VCaP (cell line): ENCODE measurements around the gene KLHL21.

Source experiments
- H3K27ac ChIP-seq: fragments of 450-650 bp; 2 replicates; pipeline ENCODE4 v1.5.1; 2017
- TF ChIP-seq, protein P1 (sequence below): fragments of 450-650 bp; conservative IDR thresholded peaks from 2 replicates; pipeline ENCODE4 v1.5.1; 2017; ENCODE audit warnings: mild to moderate bottlenecking, moderate library complexity

KLHL21 gene

DNA sequence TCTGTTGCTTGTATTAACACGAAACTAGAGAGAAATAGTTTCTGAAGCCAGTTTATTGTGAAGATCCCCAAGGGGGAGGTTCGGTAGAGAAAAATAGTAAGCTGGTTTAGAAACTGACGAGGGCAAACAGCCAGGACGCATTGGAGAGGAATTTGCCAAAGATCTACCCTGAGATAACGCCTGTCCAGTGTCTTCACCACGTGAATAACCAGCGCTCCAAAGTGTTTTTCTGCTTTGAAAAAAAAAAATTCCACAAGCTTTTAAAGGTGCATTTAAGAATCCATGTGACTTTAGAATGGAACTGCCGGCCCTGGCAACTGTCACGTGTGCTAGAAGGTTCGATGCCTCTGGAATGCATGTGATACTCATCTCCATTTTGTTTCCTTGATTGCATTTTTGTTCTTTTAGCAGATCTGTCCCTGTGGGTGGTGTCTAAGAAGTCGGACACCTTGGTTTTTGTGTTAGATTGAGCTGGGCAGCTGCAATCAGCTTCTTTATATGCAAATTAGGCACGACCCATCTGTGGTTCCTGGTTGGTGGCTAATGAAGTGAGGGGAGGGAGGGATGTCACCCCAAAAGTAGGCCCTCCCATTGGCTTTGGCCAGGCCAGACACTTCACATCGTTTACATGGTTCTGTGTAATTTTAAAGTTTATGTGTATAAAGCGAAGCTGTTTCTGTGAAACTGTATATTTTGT, 20.7 kb upstream of the KLHL21 start:
- TF ChIP-seq, protein P1, sequence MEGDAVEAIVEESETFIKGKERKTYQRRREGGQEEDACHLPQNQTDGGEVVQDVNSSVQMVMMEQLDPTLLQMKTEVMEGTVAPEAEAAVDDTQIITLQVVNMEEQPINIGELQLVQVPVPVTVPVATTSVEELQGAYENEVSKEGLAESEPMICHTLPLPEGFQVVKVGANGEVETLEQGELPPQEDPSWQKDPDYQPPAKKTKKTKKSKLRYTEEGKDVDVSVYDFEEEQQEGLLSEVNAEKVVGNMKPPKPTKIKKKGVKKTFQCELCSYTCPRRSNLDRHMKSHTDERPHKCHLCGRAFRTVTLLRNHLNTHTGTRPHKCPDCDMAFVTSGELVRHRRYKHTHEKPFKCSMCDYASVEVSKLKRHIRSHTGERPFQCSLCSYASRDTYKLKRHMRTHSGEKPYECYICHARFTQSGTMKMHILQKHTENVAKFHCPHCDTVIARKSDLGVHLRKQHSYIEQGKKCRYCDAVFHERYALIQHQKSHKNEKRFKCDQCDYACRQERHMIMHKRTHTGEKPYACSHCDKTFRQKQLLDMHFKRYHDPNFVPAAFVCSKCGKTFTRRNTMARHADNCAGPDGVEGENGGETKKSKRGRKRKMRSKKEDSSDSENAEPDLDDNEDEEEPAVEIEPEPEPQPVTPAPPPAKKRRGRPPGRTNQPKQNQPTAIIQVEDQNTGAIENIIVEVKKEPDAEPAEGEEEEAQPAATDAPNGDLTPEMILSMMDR, result no peak
- H3K27ac ChIP-seq, result peak overlapping the region; percentile 96

DNA sequence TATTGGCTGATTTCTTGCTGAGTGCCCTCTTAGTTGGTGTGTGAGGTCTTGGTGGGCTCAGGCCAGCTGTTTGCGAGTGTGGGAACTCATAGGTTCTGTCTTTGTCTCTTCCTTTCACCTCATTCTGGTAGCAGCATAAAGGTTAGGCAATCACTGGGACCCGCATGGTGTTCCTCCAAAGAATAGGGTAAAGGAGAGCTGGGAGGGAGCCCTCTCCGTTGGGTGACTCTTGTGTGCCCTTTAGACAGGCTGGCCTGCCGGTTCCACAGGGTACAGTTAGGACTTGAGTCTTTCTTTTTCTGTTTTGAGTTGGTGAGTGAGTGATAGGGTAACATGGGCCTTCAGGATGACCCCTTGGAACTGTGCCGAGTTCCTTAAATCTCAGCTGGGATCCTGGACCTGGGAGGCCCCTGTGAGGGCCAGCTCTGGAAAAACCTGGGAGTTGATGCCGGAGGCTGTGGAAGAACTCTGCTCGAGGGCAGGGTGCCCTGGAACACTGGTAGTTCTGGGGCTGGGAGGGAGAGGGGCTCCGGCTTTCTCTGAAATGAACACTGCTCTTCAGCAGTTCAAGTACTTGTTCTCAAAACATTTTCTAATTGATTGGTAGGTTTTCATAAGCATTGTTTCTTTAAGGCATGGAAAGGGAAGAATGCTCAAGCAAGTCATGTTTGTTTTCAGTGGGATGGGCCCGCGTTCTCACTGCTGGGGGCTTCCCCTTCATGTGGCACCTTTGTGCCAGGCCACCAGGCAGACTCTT, 19.9 kb upstream of the KLHL21 start:
- TF ChIP-seq, protein P1, result no peak
- peak overlapping the region; percentile 96 for H3K27ac ChIP-seq

DNA sequence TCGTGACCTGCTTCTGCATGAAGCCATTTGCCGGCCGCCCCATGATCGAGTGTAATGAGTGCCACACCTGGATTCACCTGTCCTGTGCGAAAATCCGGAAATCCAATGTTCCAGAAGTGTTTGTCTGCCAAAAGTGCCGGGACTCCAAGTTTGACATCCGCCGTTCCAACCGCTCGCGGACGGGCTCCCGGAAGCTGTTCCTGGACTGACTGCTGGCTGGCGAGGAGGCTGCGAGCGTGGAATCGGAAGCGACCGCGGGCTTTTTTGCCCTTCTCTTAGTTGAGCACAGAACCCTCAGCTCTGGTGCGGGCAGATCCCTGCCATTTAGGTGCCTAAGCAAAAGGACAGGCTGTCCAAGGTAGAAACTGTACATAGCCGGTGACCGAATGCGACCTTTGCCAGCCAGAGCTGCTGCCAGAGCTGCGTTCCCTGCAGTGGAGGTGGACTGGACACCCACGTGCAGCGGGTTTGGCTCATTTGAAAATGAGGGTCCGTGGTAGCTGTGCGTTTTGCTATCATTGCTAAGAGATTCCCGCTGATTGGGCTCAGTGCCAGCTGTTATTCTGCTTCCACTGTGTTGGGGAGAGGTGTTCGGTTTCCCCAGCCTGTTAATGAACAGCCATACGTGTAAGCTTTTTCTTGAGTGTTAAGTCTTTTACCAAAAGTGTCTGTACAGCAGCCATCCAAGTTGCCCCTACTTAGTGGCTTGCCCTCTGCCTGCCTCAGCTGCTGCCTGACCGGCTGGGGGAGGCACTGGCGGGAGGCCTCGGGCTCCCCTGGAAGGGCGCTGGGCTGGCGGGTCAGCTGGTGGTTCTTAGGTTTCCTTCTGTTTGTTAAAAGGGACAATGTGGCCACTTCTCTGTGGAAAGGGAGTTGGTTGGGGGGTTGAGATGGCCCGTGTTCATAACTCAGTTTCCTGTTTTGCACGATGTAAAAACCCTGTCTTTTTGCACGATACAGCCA, 19.0 kb upstream of the KLHL21 start:
- H3K27ac ChIP-seq, result peak overlapping the region; percentile 96; the same call in 1 of the 2 replicates
- TF ChIP-seq, protein P1, result no peak

DNA sequence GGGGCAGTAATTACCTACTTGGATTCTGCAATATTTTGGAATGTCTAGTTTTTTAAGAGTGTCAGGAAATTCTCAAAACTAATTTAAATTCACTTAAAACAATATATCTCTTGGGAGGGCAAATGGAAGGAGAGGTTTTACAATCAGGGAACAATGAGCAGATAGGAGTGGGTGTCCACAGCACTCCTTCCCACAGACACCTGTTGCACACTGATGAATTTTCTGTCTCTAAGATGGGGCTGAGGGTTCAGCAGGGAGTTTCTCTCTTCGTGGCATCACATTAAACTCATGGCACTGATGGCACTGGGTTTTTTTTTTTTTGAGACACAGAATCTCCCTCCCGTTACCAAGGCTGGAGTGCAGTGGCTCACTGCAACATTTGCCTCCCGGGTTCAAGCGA, 16.4 kb upstream of the KLHL21 start:
- H3K27ac ChIP-seq, result no peak overlapping the region
- TF ChIP-seq, protein P1, result no peak

DNA sequence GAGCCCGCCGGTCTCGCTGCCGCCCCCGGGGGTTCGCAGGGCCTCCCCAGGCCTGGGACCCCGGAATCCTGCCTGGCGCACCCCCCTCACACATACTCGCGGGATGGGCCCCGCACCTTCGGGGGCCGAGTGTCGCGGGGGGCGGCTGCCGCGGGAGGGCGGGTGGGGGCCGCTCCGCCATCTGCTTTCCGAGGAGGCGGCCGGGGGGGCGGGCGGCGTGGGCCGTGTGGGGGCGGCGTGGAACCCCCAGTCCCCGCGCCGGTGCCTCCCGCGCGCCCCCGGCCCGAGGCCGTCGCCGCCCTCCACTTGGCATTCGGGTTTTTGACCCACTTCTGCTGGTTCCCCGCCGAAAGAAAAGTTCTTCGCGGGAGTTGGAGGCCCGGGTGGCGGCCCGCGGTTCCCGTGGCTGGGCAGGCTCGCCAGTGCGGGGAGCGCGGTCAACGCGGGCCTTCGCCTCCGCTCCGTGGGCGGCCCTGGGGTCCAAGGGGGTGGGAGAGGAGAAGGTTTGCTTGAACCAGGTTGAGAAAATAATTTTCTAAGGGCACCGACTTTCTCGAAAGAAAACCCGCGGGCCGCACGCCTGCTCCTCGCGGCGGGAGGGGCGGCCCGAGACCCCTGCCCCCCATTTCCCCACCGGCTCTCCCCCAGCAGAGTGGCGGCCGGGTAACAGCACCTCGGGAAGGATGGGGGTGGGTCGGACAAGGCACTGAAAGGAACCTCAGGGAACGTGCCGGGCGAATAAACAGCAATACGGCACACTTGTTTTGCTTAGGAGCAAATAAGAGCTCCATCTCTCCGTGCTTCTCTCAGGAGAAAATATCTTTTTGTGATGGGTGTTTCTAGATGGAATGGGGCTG, 12.5 kb upstream of the KLHL21 start:
- TF ChIP-seq, protein P1, result no peak

DNA sequence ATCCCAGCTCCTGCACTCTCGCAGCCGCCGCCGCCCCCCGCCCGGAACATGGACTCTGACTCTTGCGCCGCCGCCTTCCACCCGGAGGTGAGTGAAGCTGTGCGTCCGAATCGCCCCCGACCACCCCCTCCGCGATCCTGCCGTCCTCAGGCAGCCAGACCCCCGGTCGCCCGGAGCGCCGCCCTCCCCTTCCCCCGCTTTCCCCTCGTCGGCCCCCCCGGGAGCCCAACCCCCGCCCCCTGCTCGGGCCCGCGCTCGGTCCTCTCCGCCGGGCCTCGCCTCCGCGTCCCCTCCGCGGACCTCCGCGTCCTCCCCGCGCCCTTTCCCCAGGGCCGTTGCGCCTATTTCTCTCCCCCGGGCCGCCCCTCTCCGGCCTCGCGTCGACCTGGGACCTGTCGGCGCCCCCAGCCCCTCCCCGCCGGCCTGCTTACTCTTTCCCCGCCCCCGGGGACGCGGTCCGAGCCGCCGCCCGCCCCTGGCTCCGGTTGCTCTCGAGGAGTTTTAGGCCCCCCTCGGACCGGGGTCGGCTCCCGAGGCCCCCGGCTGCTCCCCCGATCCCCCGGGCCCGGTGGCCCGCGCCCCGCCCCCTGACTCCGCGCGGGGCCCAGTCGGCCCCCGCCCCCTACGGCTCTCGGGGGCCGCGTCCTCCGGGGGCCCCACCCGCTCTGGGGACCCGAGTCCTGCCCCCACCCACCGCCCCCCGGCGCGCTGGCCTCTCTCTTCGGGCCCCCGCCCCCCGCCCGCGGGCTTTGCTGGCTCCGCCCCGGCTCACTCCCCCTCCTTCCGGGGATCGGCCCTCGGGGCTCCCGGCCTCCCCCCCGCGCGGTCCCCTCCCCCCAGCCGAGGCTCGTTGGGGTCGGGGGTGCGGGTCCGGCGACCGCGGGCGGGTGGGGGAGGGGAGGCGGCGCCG, 11.6 kb upstream of the KLHL21 start:
- peak overlapping the region; percentile 89 for H3K27ac ChIP-seq
- TF ChIP-seq, protein P1, result no peak

More for the DNA sequence above, 12.5 kb upstream of the KLHL21 start:
- peak overlapping the region; percentile 89 for H3K27ac ChIP-seq
